Stomach (tissue), 4 donors: ENCODE results near the gene STK32C.

Experiments used
- CTCF ChIP-seq, 7 experiments: fragments of 450-650 bp in 4 of 7; fragments of 200-600 bp in 3 of 7; sonication (generic) in 3 of 7; IDR thresholded peaks; one replicate each; pipeline ENCODE4 v1.5.1; 2016 to 2019; ENCODE audit warnings: antibody characterized with exemption in 7 of 7, control low read depth in 2 of 7, mild to moderate bottlenecking in 1 of 7
- EP300 ChIP-seq: sonication (generic); formaldehyde crosslinking; IDR thresholded peaks from one replicate; pipeline ENCODE4 v1.6.1; 2017; ENCODE audit warnings: antibody characterized with exemption
- POLR2AphosphoS5 ChIP-seq, 3 donors: sonication (generic); formaldehyde crosslinking; IDR thresholded peaks; one replicate each; pipeline ENCODE4 v1.6.1; 2016; ENCODE audit warnings: antibody characterized with exemption in 3 of 3

- TF ChIP-seq CTCF (IDR thresholded peaks at IDR 0.05) (no peak), EP300 (no peak), POLR2AphosphoS5 (IDR thresholded peaks at IDR 0.05) (no peak)
These were observed 69.2 kb downstream of the STK32C start for GRCh38 chr10:132238371-132239125.
